OCI-M1 (cell line): Measurements from ENCODE around the gene OGDHL.
A peak's percentile ranks its signal among the peaks of the same experiment; 100 is the strongest.
"Not testable (repeated sequence)": the region's sequence is repeated elsewhere in the genome, so short reads cannot be mapped to it uniquely, and the experiment has no call there.

ENCODE experiments used
- DNase-seq: peaks from one replicate; lab custom pipeline; 2025; lab: John Stamatoyannopoulos, UW

OGDHL gene

GRCh38 chr10:49761789-49762565 is at the start of gene OGDHL:
Gene OGDHL (minus strand): TSS chr10:49762323. CDS start chr10:49758592, 3,731 bp downstream.
- peak; percentile 80 for DNase-seq

- DNase-seq, result no peak
Observed at GRCh38 chr10:49803988-49804387, 41.9 kb upstream of the OGDHL start.

DNA sequence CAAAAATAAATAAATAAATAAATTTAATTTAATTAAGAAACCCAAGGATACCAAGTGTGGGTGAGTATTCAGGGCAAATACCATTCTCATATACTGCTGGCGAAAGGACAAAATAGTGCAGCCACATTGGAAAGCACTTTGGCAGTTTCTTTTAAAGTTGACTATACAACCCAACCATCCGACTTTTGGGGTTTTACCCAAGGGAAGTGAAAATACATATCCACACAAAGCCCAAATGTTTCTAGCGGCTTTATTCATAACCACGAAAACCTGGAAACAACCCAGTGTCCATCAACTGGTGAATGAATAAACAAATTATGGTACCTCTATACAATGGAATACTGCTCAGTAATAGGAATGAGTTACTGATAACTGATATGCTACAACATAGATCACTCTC is 36.2 kb upstream of the OGDHL start:
- DNase-seq, result no peak

DNA sequence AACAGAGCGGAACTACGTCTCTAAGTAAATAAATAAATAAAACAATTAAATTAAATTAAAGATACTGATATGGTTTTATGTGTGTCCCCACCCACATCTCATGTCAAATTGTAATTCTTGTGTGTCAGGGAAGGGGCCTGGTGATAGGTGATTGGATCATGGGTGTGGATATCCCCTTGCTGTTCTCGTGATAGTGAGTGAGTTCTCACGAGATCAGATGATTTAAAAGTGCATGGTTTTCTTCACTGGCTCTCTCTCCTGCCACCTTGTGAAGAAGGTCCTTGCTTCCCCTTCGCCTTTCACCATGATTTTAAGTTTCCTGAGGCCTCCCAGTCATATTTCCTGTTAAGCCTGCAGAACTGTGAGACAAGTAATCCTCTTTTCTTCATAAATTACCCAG is 29.0 kb upstream of the OGDHL start:
- peak; percentile 18 for DNase-seq

- no peak for DNase-seq
Observed at GRCh38 chr10:49784681-49785080, 22.6 kb upstream of the OGDHL start.

GRCh38 chr10:49783645-49784044 is 21.5 kb upstream of the OGDHL start:
- DNase-seq, result no peak

GRCh38 chr10:49781247-49781646 is 19.1 kb upstream of the OGDHL start:
- DNase-seq, result no peak

GRCh38 chr10:49778197-49778596 is 16.1 kb upstream of the OGDHL start:
- DNase-seq, result no peak

DNA sequence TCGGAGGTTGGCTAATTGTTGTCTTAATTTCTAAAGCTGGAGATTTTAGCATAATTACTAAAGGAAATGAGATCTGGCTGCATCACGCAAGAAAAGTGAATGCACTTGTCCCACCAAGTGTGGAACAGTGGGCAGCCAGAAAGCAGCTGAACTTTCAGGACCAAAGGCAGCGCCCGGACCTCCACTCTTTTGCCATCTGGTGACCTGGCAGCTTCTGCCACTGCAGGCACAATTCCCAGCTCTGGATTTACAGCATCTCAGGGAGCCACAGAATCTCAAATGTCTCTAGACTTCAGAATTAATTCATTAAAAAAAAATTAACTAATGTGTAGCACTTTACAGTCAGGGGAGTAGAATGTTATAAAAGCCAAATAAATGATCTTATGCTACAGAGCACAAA is 14.7 kb upstream of the OGDHL start:
- no peak for DNase-seq

DNA sequence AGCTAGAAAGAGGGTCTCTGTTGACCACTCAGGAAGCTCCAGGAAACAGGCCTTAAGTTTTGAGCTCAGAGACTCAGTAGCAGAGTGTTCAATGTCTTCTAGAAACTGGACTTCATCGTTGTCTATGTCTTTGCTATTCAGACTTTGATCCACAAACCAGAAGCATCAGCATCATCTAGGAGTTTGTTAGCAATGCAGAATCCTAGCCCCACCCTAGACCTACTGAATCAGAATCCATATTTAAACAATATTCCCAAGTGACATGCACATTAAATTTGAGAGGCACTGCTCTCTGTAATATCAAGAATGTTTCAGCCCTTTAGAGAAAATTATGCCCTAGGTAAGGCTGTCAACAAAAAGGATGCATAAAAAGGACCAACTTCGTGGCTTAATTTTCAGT is 12.9 kb upstream of the OGDHL start:
- no peak for DNase-seq

DNA sequence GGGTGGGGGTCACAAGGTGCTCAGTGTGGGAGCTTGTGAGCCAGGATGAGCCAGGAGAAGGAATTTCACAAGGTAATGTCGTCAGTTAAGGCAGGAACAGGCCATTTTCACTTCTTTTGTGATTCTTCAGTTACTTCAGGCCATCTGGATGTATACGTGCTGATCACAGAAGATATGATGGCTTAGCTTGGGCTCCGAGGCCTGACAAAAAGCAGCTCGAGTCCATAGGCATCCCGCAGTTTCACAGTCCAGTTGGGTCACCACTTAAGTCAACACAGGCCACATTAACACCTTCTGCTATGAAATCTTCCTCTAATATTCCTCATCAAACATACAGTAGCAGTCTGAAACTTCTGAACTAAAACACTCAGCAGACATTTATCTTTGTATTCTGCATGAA is 10.8 kb upstream of the OGDHL start:
- DNase-seq, result not testable (repeated sequence)

- DNase-seq, result not testable (repeated sequence)
Observed at GRCh38 chr10:49771046-49771445, 8.9 kb upstream of the OGDHL start.

- no peak for DNase-seq
Observed at GRCh38 chr10:49769692-49770091, 7.6 kb upstream of the OGDHL start.

- no peak for DNase-seq
Observed at GRCh38 chr10:49768731-49769130, 6.6 kb upstream of the OGDHL start.

- no peak for DNase-seq
Observed at GRCh38 chr10:49768329-49768728, 6.2 kb upstream of the OGDHL start.

- DNase-seq, result no peak
Observed at GRCh38 chr10:49767752-49768151, 5.6 kb upstream of the OGDHL start.

- no peak for DNase-seq
Observed at GRCh38 chr10:49766484-49766883, 4.4 kb upstream of the OGDHL start.

DNA sequence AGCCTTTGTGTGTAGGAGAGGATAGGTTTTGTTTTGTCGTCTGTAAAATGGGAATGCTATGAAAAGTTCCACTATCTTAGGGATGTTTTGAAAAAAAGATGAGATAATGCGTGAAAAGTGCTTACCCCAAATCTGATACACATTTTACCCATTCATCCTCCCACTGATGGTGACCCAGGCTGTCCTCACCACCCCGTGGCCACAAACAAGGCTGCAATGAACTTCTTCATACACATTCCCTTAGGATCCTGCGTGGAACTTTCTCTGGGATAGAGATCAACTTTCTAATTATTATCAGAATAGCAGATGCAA is 399 bp upstream of the OGDHL start:
- DNase-seq, result no peak

DNA sequence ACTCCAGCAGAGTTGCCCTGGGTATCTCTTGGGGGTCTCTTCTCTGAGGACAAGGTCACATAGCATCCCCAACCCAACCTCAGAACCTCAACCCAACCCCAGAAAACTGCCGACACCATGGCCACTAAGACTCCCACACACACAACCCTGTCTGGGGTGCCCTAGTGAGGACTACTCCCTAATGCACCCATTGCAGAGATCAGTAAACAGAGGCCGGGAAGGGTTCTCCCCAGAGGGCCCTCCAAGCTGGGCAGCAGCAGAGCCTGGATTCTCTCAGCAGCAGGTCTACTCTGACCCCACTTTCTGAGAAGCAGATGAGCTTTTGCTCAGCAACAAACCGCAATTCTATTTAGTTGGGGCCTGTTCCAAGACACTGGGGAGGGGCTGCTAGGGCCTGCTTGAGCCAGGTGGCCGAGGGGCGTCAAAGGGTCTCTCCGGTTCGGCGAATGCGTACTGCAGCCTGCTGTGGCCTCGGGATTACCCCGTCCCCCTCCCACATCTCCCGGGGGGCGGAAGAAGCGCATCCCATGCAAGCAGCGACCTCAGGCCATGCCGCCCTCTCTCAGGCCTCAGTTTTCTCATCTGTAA is 828 bp downstream of the OGDHL start:
- no peak for DNase-seq

DNA sequence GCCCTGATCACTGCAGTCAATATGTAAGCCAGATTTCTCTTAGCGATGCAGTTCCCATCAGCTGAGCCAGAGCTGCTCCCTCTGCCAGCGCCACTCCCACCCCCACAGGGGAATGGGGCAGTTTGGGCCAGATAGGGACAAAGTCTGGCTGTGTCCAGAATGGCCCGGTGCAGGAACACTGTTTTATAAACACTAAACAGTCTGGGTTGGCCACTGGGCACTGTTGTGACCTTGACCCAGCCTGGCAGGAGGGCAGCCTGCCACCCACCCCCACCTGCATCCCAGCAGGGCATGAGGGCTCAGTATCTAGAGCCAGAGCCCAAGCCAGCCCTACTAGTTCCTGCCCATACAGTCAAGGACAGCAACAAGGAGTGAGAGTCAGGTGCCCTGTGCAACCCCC is 1.3 kb downstream of the OGDHL start:
- DNase-seq, result no peak

GRCh38 chr10:49759787-49760551 is 2.2 kb downstream of the OGDHL start:
- DNase-seq, result no peak

DNA sequence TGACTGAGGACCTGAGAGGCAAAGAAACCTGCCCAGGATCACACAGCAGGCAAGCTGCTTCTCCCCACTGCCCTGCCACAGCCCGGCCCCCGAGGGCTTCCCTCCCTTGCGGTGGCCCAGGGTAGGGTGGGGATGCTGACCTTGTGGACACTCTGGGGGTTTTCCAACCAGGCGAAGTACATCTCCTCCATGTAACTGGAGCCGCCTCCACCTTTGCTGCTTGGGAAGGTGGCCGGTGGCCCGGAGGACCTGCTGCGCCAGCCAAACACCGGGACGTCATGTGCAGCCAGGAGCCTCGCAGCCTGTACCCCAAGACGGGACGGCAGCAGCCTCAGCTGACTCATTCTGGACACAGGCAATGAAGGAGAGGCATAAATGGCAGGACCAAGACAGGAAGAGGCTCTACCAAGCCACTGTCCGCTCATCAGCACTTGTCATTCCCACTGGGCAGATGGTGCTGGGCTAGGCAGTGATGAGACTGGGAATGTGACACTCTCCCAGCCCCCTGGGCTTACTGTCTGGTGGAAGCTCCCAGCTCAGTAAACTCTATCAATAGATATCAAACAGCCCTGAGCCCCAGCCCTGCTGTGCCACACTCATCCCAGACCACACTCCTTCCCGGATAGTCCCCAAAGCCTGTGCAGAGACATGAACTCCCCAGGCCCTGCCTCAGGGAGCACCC is 3.7 kb downstream of the OGDHL start:
- DNase-seq, result no peak

DNA sequence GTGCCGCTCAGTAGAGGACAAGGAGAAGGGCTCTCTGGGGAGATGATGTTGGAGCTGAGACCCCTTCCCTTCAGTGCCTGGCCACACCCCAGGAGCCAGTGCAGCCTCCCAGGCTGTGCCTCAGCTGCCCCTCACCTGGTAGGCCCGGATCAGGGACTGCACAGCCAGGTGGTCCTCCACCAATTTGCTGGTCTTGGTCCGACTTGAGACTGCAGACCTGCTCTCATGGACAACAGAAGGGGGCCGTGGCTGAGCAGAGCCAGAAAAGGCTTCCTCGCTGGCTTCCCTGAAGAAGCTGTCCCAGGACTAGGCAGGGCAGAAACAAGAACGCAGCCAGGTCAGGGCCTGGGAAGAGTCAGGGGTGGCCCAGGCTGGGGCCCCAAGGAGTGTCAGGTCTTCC is 5.5 kb downstream of the OGDHL start:
- DNase-seq, result no peak
